Liver (tissue), 9 donors: ENCODE data around the gene METRN. TPM values are rescaled to one million over a fixed set of nuclear protein-coding genes. Genes with fewer than 3 reads are reported as not detected.

Source experiments
- DNase-seq: peaks from one replicate; pipeline ENCODE4 v3.0.0-alpha.2; 2017; ENCODE audit warnings: low spot score
- H3K27ac ChIP-seq, 2 donors: one replicate each; pipeline ENCODE4 v1.7.0; 2013; ENCODE audit warnings: inconsistent platforms in 2 of 2, low read length in 2 of 2, control low read depth in 1 of 2, low read depth in 1 of 2, mild to moderate bottlenecking in 1 of 2
- H3K27me3 ChIP-seq, 4 donors: one replicate each; pipeline versions ENCODE4 v1.6.1 to v1.7.0; 2013; ENCODE audit warnings: low read length in 3 of 4, inconsistent platforms in 1 of 4, mild to moderate bottlenecking in 1 of 4, moderate library complexity in 1 of 4; ENCODE audit not compliant: control insufficient read depth in 4 of 4, insufficient read depth in 4 of 4
- H3K36me3 ChIP-seq, 4 donors: one replicate each; pipeline versions ENCODE4 v1.6.1 to v1.7.0; 2013; ENCODE audit warnings: low read length in 3 of 4, mild to moderate bottlenecking in 3 of 4, low read depth in 1 of 4, moderate library complexity in 1 of 4; ENCODE audit not compliant: control insufficient read depth in 4 of 4, insufficient read depth in 3 of 4
- H3K4me1 ChIP-seq, 4 donors: one replicate each; pipeline versions ENCODE4 v1.6.1 to v1.7.0; 2013; ENCODE audit warnings: low read length in 3 of 4, mild to moderate bottlenecking in 3 of 4, moderate library complexity in 1 of 4; ENCODE audit not compliant: control insufficient read depth in 4 of 4, insufficient read depth in 4 of 4
- H3K4me3 ChIP-seq, 3 donors: one replicate each; pipeline versions ENCODE4 v1.6.1 to v1.7.0; 2013; ENCODE audit warnings: low read length in 3 of 3, control low read depth in 1 of 3, low read depth in 1 of 3, mild to moderate bottlenecking in 1 of 3
- H3K9ac ChIP-seq, 2 donors: one replicate each; pipeline ENCODE4 v1.7.0; 2013; ENCODE audit warnings: low read length in 2 of 2, mild to moderate bottlenecking in 2 of 2, moderate library complexity in 2 of 2, control low read depth in 1 of 2, low read depth in 1 of 2
- H3K9me3 ChIP-seq, 4 donors: one replicate each; pipeline versions ENCODE4 v1.6.1 to v1.7.0; 2013; ENCODE audit warnings: low read length in 3 of 4; ENCODE audit not compliant: control insufficient read depth in 4 of 4
- ATF3 ChIP-seq: IDR thresholded peaks from 2 replicates; pipeline ENCODE4 v1.6.1; 2016; ENCODE audit warnings: antibody characterized with exemption
- EGR1 ChIP-seq, 2 donors: IDR thresholded peaks; 2 replicates each; pipeline ENCODE4 v1.6.1; 2016 to 2018; ENCODE audit warnings: antibody characterized with exemption in 2 of 2, low read depth in 2 of 2
- FOXA1 ChIP-seq: IDR thresholded peaks from 2 replicates; pipeline ENCODE4 v1.6.1; 2016; ENCODE audit warnings: antibody characterized with exemption
- FOXA2 ChIP-seq: IDR thresholded peaks from 2 replicates; pipeline ENCODE4 v1.6.1; 2016; ENCODE audit warnings: antibody characterized with exemption
- GABPA ChIP-seq, 2 donors: IDR thresholded peaks in 1 of 2; conservative IDR thresholded peaks in 1 of 2; 2 replicates each; pipeline ENCODE4 v1.6.1; 2016; ENCODE audit warnings: antibody characterized with exemption in 2 of 2, mild to moderate bottlenecking in 1 of 2, moderate library complexity in 1 of 2
- HNF4A ChIP-seq, 2 donors: conservative IDR thresholded peaks; 2 replicates each; pipeline ENCODE4 v1.6.1; 2016; ENCODE audit warnings: antibody characterized with exemption in 2 of 2, mild to moderate bottlenecking in 2 of 2
- HNF4G ChIP-seq: IDR thresholded peaks from 2 replicates; pipeline ENCODE4 v1.6.1; 2016; ENCODE audit warnings: antibody characterized with exemption
- JUND ChIP-seq, 2 donors: IDR thresholded peaks; 2 replicates each; pipeline ENCODE4 v1.6.1; 2016; ENCODE audit warnings: antibody characterized with exemption in 2 of 2
- NR2F2 ChIP-seq: IDR thresholded peaks from 2 replicates; pipeline ENCODE4 v1.6.1; 2016; ENCODE audit warnings: antibody characterized with exemption
- RAD21 ChIP-seq, 2 donors: IDR thresholded peaks; 2 replicates each; pipeline ENCODE4 v1.6.1; 2016; ENCODE audit warnings: antibody characterized with exemption in 2 of 2, mild to moderate bottlenecking in 2 of 2
- REST ChIP-seq: IDR thresholded peaks from 2 replicates; pipeline ENCODE4 v1.6.1; 2016; ENCODE audit warnings: antibody characterized with exemption, mild to moderate bottlenecking
- RXRA ChIP-seq, 2 donors: IDR thresholded peaks; 2 replicates each; pipeline ENCODE4 v1.6.1; 2017 to 2018; ENCODE audit warnings: antibody characterized with exemption in 2 of 2, mild to moderate bottlenecking in 1 of 2
- SP1 ChIP-seq: IDR thresholded peaks from 2 replicates; pipeline ENCODE4 v1.6.1; 2018; ENCODE audit warnings: antibody characterized with exemption, mild to moderate bottlenecking
- TAF1 ChIP-seq: conservative IDR thresholded peaks from 2 replicates; pipeline ENCODE4 v1.6.1; 2016; ENCODE audit warnings: antibody characterized with exemption, mild to moderate bottlenecking
- YY1 ChIP-seq: IDR thresholded peaks from 2 replicates; pipeline ENCODE4 v1.6.1; 2016; ENCODE audit warnings: antibody characterized with exemption, mild to moderate bottlenecking
- ZBTB33 ChIP-seq: IDR thresholded peaks from 2 replicates; pipeline ENCODE4 v1.6.1; 2016; ENCODE audit warnings: antibody characterized with exemption
- whole genome bisulfite sequencing: extraction: QIAGEN DNeasy Blood & Tissue Kit; methylation state at CpG from one replicate; pipeline ENCODE4 v1.1.7; 2013; 5-methylcytosine and 5-hydroxymethylcytosine counted together
- polyA plus RNA-seq, 2 donors: library from polyadenylated mRNA; stranded (reverse) in 1 of 2; unstranded in 1 of 2; fragments of 200-250 nt in 1 of 2; fragments of >200 nt in 1 of 2; fragmentation: Nextera tagmentation in 1 of 2; extraction: Ambion mirVana in 1 of 2; gene quantifications; one replicate each; pipeline versions ENCODE4 v1.2.1 to v1.2.3, GENCODE V29; 2013 to 2015
- total RNA-seq, 2 donors: library from RNA; depleted of rRNA; stranded (reverse); fragments of >200 nt; gene quantifications; one replicate each; pipeline ENCODE4 v1.2.3, GENCODE V29; 2014
- TF ChIP-seq, protein P1 (sequence below): IDR thresholded peaks from 2 replicates; pipeline ENCODE4 v1.6.1; 2016; ENCODE audit warnings: antibody characterized with exemption
- TF ChIP-seq, protein P2 (sequence below): fragments of 150-350 bp; IDR thresholded peaks from 2 replicates; pipeline ENCODE4 v1.5.1; 2017; ENCODE audit warnings: improper control_type of control experiment, low read depth, low read length; ENCODE audit not compliant: missing input control
- donor health status: healthy.
- donor health status: healthy.
- donor health status: healthy.
- donor health status: healthy.
- donor health status: healthy.

METRN gene
- total and polyA plus RNA-seq, 4 donors: 4.6 to 22.9 (median 7.1) TPM

DNA sequence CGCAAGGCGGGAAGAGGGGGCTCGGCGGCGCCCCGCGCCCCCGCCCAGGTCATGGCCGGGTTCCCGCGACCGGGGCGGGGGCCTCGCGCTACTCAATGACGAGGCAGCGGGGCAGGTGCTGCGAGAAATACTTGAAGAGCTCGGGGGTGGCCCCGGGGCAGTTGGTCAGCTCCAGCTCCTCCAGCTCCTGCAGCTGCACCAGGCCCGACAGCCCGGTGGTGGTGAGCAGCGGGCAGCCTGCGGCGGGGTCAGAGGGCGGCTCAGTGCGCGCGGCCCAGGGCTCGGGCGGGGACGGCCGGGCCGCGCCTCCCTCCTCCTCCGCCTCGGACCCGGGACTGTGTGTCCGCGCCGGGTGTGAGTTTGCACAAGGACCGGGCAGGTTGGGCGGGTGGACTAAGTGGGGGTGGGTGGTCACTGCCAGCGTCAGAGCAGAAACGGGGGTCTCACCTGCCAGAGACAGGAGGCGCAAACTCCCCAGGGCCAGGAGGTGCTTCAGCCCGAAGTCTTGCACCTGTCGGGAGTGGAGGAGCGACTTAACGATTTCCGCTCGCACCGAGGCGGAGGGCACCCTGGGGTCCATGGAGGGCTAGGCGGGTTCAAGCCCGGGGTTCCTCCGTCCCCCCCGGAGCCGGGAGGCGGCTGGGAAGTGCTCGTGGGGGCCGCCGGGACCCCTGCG is 20.6 kb upstream of the METRN start:
- TF ChIP-seq ATF3 (no peak), EGR1 (IDR thresholded peaks at IDR 0.05; ENCODE audit: low read depth in 2 of 2) (no peak), FOXA2 (no peak), NR2F2 (no peak), GABPA (IDR thresholded peaks at IDR 0.05 in 1 of 2, conservative IDR thresholded peaks at IDR 0.05 in 1 of 2) (no peak), SP1 (no peak), TAF1 (no peak), REST (no peak), JUND (IDR thresholded peaks at IDR 0.05) (no peak), HNF4A (conservative IDR thresholded peaks at IDR 0.05) (no peak), YY1 (no peak), HNF4G (no peak), RAD21 (IDR thresholded peaks at IDR 0.05) (no peak), FOXA1 (no peak), RXRA (IDR thresholded peaks at IDR 0.05) (no peak), ZBTB33 (no peak)
- TF ChIP-seq, protein P1, sequence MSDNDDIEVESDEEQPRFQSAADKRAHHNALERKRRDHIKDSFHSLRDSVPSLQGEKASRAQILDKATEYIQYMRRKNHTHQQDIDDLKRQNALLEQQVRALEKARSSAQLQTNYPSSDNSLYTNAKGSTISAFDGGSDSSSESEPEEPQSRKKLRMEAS: no peak
- TF ChIP-seq, protein P2, sequence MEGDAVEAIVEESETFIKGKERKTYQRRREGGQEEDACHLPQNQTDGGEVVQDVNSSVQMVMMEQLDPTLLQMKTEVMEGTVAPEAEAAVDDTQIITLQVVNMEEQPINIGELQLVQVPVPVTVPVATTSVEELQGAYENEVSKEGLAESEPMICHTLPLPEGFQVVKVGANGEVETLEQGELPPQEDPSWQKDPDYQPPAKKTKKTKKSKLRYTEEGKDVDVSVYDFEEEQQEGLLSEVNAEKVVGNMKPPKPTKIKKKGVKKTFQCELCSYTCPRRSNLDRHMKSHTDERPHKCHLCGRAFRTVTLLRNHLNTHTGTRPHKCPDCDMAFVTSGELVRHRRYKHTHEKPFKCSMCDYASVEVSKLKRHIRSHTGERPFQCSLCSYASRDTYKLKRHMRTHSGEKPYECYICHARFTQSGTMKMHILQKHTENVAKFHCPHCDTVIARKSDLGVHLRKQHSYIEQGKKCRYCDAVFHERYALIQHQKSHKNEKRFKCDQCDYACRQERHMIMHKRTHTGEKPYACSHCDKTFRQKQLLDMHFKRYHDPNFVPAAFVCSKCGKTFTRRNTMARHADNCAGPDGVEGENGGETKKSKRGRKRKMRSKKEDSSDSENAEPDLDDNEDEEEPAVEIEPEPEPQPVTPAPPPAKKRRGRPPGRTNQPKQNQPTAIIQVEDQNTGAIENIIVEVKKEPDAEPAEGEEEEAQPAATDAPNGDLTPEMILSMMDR: no peak
- peaks cover 2 to 12% (median 7%) of the 10 kb centered on the region in 4 donors for H3K27me3 ChIP-seq
- H3K36me3 ChIP-seq: no peaks in the 10 kb centered on the region
- H3K9me3 ChIP-seq: no peaks in the 10 kb centered on the region
- no peak overlapping the region for H3K27ac ChIP-seq
- no peak overlapping the region for H3K4me3 ChIP-seq
- WGBS: 4% methylated on average over 64 of the region's 64 CpGs
- H3K4me1 ChIP-seq: peaks cover 6 to 20% (median 16%) of the 10 kb centered on the region in 4 donors
- no peak for DNase-seq
- H3K9ac ChIP-seq: no peak overlapping the region
